A673 (cell line): Measurements from ENCODE around the gene SLC45A1. TPM values are rescaled to one million over a fixed set of nuclear protein-coding genes. Genes with fewer than 3 reads are reported as not detected.

Source experiments
- Bru-seq: library from RNA; stranded (reverse); fragments of 400-500 nt; gene quantifications from one replicate; lab custom pipeline; 2021; lab: Mats Ljungman, UMichigan
- BruChase-seq, 2 experiments: library from RNA; stranded (reverse); fragments of 400-500 nt; gene quantifications; one replicate each; lab custom pipeline; 2021; lab: Mats Ljungman, UMichigan
- BruUV-seq: library from RNA; stranded (reverse); fragments of 400-500 nt; replicated peaks from 2 replicates; lab custom pipeline; 2021; lab: Mats Ljungman, UMichigan
- CTCF ChIA-PET: fragments of 300-600 bp; sonication (Branson Sonifier 250); formaldehyde crosslinking; loops from one replicate; lab custom pipeline; 2022; ENCODE audit warnings: antibody characterized with exemption; lab: Charles Lee
- POLR2A ChIA-PET: fragments of 300-600 bp; sonication (Branson Sonifier 250); formaldehyde crosslinking; loops from one replicate; lab custom pipeline; 2022; ENCODE audit warnings: antibody characterized with exemption; ENCODE audit not compliant: low non-redundant PET; lab: Charles Lee
- DNase-seq: peaks from one replicate; pipeline ENCODE4 v3.0.0-alpha.2; 2015; ENCODE audit warnings: low spot score
- H3K27ac ChIP-seq: fragments of 200-600 bp; sonication (generic); 2 replicates; pipeline ENCODE4 v1.5.1; 2016; ENCODE audit warnings: mixed run types, low read depth, mild to moderate bottlenecking, mixed read lengths, antibody characterized with exemption, low read length; ENCODE audit not compliant: poor library complexity, severe bottlenecking
- H3K27me3 ChIP-seq: fragments of 200-600 bp; sonication (generic); replicated peaks from 2 replicates; pipeline ENCODE4 v1.6.1; 2017; ENCODE audit warnings: mixed run types, low read depth, mild to moderate bottlenecking, mixed read lengths, antibody characterized with exemption, low read length; ENCODE audit not compliant: insufficient read depth, poor library complexity
- H3K36me3 ChIP-seq: fragments of 200-600 bp; sonication (generic); 2 replicates; pipeline ENCODE4 v1.6.1; 2016; ENCODE audit warnings: mixed run types, mild to moderate bottlenecking, mixed read lengths, antibody characterized with exemption, low read length; ENCODE audit not compliant: insufficient read depth, poor library complexity, severe bottlenecking
- H3K4me1 ChIP-seq: fragments of 200-600 bp; sonication (generic); 2 replicates; pipeline ENCODE4 v1.6.1; 2017; ENCODE audit warnings: mixed run types, mild to moderate bottlenecking, mixed read lengths, antibody characterized with exemption, low read length; ENCODE audit not compliant: insufficient read depth, poor library complexity, severe bottlenecking
- H3K4me3 ChIP-seq: fragments of 200-600 bp; sonication (generic); 2 replicates; pipeline ENCODE4 v1.5.1; 2016; ENCODE audit warnings: low read depth, mixed run types, mild to moderate bottlenecking, mixed read lengths, low read length; ENCODE audit not compliant: poor library complexity, severe bottlenecking
- H3K9me3 ChIP-seq: fragments of 200-600 bp; sonication (generic); 2 replicates; pipeline ENCODE4 v1.6.1; 2016; ENCODE audit warnings: mixed run types, low read depth, mild to moderate bottlenecking, mixed read lengths, antibody characterized with exemption, low read length; ENCODE audit not compliant: poor library complexity, severe bottlenecking
- EZH2 ChIP-seq: fragments of 200-600 bp; sonication (generic); IDR thresholded peaks from 2 replicates; pipeline ENCODE4 v1.6.1; 2017; ENCODE audit warnings: borderline replicate concordance, low read depth, mild to moderate bottlenecking, mixed read lengths, antibody characterized with exemption, low read length; ENCODE audit not compliant: poor library complexity, severe bottlenecking
- intact Hi-C: fragments of 100-400 bp; cut with micrococcal nuclease; formaldehyde crosslinking; loops from one replicate; pipeline ENCODE4 v1.10.0; 2022; ENCODE audit not compliant: unreplicated experiment
- long read RNA-seq: library from polyadenylated mRNA; stranded (forward); transcript quantifications from one replicate; pipeline ENCODE4 v2.0.0, GENCODE V29; 2022
- total RNA-seq: library from RNA; stranded (reverse); gene quantifications from 2 replicates; pipeline ENCODE4 v1.2.3, GENCODE V29; 2021
- TF ChIP-seq, protein P1 (sequence below): fragments of 300-800, 200-600 bp; sonication (generic); conservative IDR thresholded peaks from 2 replicates; pipeline ENCODE4 v1.5.1; 2017; ENCODE audit warnings: low read depth, mild to moderate bottlenecking, antibody characterized with exemption, low read length, moderate library complexity, mixed read lengths

Gene SLC45A1
- total RNA-seq (0.52 and 0.82 TPM in 2 replicates), Bru-seq, nascent RNA (percentile 13 among the genes with signal in this experiment), BruChase-seq, experiment 1, labeled RNA remaining after a 2-hour chase (percentile 12 among the genes with signal in this experiment), BruChase-seq, experiment 2, labeled RNA remaining after a 6-hour chase (percentile 18 among the genes with signal in this experiment)
- long read RNA-seq, partial matches to known transcripts = 0 of 2 reads
- long read RNA-seq, other reads (novel, unspliced or antisense) = 0 of 2 reads

DNA sequence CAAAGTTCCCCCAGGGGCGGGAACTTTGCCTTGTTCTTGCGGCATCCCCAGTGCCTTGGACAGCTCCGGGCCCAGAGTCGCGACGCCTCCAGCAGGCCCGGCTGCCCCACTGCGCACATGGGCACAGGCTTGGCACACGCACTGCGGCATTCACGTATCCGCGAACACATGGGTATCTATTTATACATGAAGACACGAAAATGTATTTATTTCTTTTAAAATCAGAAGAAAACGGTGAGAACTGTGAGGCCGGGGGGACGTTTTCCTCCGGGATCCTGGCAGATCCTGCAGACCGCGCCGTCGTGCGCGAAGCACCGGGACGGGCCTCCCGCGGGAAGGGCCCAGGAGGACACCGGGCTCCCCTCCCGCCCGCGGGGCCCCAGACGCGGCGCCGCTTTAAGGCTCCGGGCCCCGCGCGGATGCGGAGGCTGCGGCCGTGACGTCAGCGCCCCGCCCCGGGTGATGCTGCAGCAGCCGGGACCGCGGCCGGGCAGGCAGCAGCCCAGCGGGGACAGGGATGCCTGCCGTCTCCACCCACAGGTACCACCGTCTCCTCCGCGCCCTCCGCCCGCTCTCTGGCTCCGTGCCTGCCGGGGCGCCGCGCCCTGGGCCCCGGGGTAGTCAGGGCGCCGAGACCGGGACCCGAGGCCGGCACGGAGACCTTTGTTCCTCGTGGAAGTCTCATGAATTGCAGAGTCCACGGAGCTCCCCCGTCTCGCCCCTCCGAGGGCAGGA is at the start of gene SLC45A1:
Gene SLC45A1, plus strand, starts transcription at position 468 of the 735 bp plus-strand sequence. CDS start 6,216 bp downstream, outside the sequence.
- Histone ChIP-seq H3K4me3 (peak within 1 kb of the TSS; percentile 51), H3K27me3 (no peaks in the 10 kb centered on the region), H3K4me1 (peaks cover 6% of the 10 kb centered on the region), H3K9me3 (no peaks in the 10 kb centered on the region), H3K27ac (no peak within 1 kb of the TSS), H3K36me3 (no peaks in the 10 kb centered on the region)
- peak; percentile 73 for DNase-seq
- ChIA-PET CTCF (no interaction called here), POLR2A (no interaction called here)
- intact Hi-C loops = no loop called here
- BruUV-seq = no TSS peak
- TF ChIP-seq EZH2 = no peak
- TF ChIP-seq, protein P1, sequence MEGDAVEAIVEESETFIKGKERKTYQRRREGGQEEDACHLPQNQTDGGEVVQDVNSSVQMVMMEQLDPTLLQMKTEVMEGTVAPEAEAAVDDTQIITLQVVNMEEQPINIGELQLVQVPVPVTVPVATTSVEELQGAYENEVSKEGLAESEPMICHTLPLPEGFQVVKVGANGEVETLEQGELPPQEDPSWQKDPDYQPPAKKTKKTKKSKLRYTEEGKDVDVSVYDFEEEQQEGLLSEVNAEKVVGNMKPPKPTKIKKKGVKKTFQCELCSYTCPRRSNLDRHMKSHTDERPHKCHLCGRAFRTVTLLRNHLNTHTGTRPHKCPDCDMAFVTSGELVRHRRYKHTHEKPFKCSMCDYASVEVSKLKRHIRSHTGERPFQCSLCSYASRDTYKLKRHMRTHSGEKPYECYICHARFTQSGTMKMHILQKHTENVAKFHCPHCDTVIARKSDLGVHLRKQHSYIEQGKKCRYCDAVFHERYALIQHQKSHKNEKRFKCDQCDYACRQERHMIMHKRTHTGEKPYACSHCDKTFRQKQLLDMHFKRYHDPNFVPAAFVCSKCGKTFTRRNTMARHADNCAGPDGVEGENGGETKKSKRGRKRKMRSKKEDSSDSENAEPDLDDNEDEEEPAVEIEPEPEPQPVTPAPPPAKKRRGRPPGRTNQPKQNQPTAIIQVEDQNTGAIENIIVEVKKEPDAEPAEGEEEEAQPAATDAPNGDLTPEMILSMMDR = 0 out of 2 replicates have a peak, but pooled peaks have one; percentile 10

GRCh38 chr1:8273036-8273435 is 44.9 kb upstream of the SLC45A1 start:
- CTCF ChIA-PET = no interaction called here
- Histone ChIP-seq H3K36me3 (no peaks in the 10 kb centered on the region), H3K4me3 (no peak overlapping the region), H3K4me1 (no peaks in the 10 kb centered on the region), H3K27me3 (no peaks in the 10 kb centered on the region), H3K27ac (no peak overlapping the region), H3K9me3 (no peaks in the 10 kb centered on the region)
- DNase-seq = no peak
- POLR2A ChIA-PET = no interaction called here
- no TSS peak for BruUV-seq
- TF ChIP-seq, protein P1 = no peak
- no peak for TF ChIP-seq EZH2
- intact Hi-C loops = no loop called here

DNA sequence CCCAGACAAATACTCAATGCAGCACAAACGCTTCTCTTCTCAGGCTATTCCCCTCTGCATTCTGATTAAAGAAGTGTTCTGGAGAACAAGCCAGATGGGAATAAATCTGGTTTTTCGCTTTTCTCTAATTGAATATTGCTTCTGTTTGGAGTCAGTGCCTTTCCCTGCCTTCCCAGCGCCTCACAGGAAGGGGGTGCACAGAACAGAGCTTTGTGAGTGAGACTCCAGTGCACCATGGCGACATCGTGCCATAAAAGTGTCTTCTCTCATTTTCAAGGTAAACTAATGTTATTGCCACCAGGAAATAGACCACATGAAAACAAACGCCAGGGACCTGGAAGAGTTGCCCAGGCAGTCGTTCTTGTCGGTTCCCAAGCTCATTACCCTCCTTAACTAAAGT is 43.6 kb upstream of the SLC45A1 start:
- Histone ChIP-seq H3K4me1 (no peaks in the 10 kb centered on the region), H3K4me3 (no peak overlapping the region), H3K9me3 (no peaks in the 10 kb centered on the region), H3K36me3 (no peaks in the 10 kb centered on the region), H3K27ac (no peak overlapping the region), H3K27me3 (no peaks in the 10 kb centered on the region)
- DNase-seq = no peak
- POLR2A ChIA-PET = no interaction called here
- intact Hi-C loops = no loop called here
- CTCF ChIA-PET = no interaction called here
- no TSS peak for BruUV-seq
- no peak for TF ChIP-seq EZH2
- TF ChIP-seq, protein P1 = no peak
